ENCODE results near the gene ERP27. TPM values are rescaled to one million over a fixed set of nuclear protein-coding genes. Genes with fewer than 3 reads are reported as not detected.
A peak's percentile ranks its signal among the peaks of the same experiment; 100 is the strongest.

Gene ERP27
- total and polyA plus RNA-seq, 2 donors (not counting 3 experiments of a cell fraction or from before 2014, with no cell fraction given): 0.70 to 0.88 TPM

DNA sequence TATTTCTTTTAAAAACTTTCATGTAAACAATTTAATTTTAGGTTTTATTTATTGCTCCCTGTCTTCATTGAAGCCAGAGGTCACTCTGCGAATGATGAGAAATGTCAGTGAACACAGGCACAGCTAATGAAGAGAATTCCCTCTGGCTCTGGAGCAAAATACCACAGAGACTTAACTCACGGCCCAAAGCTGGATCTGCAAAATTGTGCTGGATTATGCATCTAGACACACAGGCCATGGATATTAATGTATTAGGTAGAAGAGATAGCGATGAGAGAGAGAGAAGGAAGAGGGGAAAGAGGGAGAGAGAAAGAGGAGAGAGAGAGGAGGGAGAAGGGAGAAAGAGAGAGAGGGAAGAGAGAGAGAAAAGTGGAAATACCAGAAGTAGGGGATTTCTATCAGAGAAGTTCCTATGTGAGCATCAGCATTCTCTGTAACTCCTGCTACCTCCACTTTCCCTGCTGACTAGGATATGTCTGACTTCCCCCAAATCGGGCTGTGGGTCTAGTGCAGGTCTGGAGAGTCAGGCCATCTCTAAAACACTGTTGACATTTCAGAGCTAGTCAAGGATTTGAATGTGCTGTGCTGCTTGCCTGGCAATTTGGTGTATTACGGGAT, 19.3 kb upstream of the ERP27 start:
- ChIA-PET CTCF (no interaction called here), POLR2A (no interaction called here)
- intact Hi-C loops (cut with micrococcal nuclease): loop anchor here (5.0 to 10.0 kb wide), 2 partner anchors 590 to 703 kb away; partner anchors contain the start of gene ATF7IP
- no peak for FAIRE-seq
- TF ChIP-seq, protein P1, sequence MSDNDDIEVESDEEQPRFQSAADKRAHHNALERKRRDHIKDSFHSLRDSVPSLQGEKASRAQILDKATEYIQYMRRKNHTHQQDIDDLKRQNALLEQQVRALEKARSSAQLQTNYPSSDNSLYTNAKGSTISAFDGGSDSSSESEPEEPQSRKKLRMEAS (IDR thresholded peaks at IDR 0.05; ENCODE audit: insufficient read depth, insufficient read length): no peak
- Histone ChIP-seq H3K9ac (replicated peaks; ENCODE audit: extremely low read depth, insufficient read depth, low read length) (no peak overlapping the region), H3K4me2 (ENCODE audit: insufficient read depth, low read length) (peak overlapping the region; percentile 17), H3K4me1 (ENCODE audit: control insufficient read depth, extremely low read depth, insufficient read depth, low read length) (peaks cover 69% of the 10 kb centered on the region), H3K4me3 (replicated peaks in 1 of 3; ENCODE audit: insufficient read depth in 1 of 3, low read depth in 1 of 3, low read length in 3 of 3) (no peak overlapping the region), H3K27ac (ENCODE audit: insufficient read depth, low read depth, low read length) (peak overlapping the region; percentile 30), H3K9me1 (replicated peaks; ENCODE audit: control insufficient read depth, extremely low read depth, insufficient read depth, low read length) (no peaks in the 10 kb centered on the region), H2AFZ (ENCODE audit: low read depth, low read length) (no peak overlapping the region), H3K36me3 (ENCODE audit: control insufficient read depth in 2 of 2, extremely low read depth in 1 of 2, insufficient read depth in 2 of 2, low read length in 2 of 2) (no peaks in the 10 kb centered on the region), H3K79me2 (ENCODE audit: control insufficient read depth, insufficient read depth, low read length) (peaks cover 86% of the 10 kb centered on the region), H4K20me1 (replicated peaks; ENCODE audit: control insufficient read depth, extremely low read depth, insufficient read depth, low read length) (no peaks in the 10 kb centered on the region), H3K27me3 (ENCODE audit: control insufficient read depth in 2 of 2, insufficient read depth in 2 of 2, low read length in 2 of 2) (no peaks in the 10 kb centered on the region), H3K9me3 (replicated peaks; ENCODE audit: control insufficient read depth, insufficient read depth, low read length) (no peaks in the 10 kb centered on the region)
- BruUV-seq (replicated peaks): no TSS peak
- DNase-seq (ENCODE audit: low read depth, low spot score): no peak
- dilution Hi-C loops (cut with MboI; ENCODE audit: extremely low pct_ligation_motif_present, low sequenced_read_pairs): loop anchor here (10.0 kb wide), 1 partner anchor 123 kb away; no protein-coding TSS in a partner anchor

DNA sequence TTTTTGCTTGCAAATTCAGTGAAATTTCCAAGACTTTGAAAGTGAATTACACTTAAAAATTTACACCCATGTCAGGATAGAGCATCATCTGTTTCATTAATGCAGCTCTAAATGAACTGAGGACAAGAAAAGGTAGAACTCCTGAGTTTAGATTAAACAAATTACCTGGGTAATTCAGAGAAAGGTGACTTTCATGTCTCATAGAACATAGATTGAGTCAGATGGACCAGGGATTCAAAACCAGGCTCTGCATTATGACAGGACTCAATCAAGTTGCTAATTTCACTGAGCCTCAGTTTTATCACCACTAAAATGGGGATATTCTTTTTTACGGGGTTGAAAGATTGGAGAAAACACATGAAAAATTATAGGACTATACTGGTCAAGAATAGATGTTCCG, 18.6 kb upstream of the ERP27 start:
- no peaks in the 10 kb centered on the region for H3K36me3 ChIP-seq (ENCODE audit: control insufficient read depth in 2 of 2, extremely low read depth in 1 of 2, insufficient read depth in 2 of 2, low read length in 2 of 2)
- H3K27me3 ChIP-seq (ENCODE audit: control insufficient read depth in 2 of 2, insufficient read depth in 2 of 2, low read length in 2 of 2): no peaks in the 10 kb centered on the region
- H3K9me1 ChIP-seq (replicated peaks; ENCODE audit: control insufficient read depth, extremely low read depth, insufficient read depth, low read length): no peaks in the 10 kb centered on the region
- peaks cover 66% of the 10 kb centered on the region for H3K4me1 ChIP-seq (ENCODE audit: control insufficient read depth, extremely low read depth, insufficient read depth, low read length)
- H3K4me3 ChIP-seq (replicated peaks in 1 of 3; ENCODE audit: insufficient read depth in 1 of 3, low read depth in 1 of 3, low read length in 3 of 3): no peak overlapping the region
- ChIA-PET POLR2A (no interaction called here), CTCF (no interaction called here)
- dilution Hi-C loops (cut with MboI; ENCODE audit: extremely low pct_ligation_motif_present, low sequenced_read_pairs): loop anchor here (10.0 kb wide), 1 partner anchor 122 kb away; no protein-coding TSS in a partner anchor
- DNase-seq (ENCODE audit: low read depth, low spot score): no peak
- FAIRE-seq: no peak
- no peak overlapping the region for H3K27ac ChIP-seq (ENCODE audit: insufficient read depth, low read depth, low read length)
- no peaks in the 10 kb centered on the region for H3K9me3 ChIP-seq (replicated peaks; ENCODE audit: control insufficient read depth, insufficient read depth, low read length)
- TF ChIP-seq MYC (IDR thresholded peaks at IDR 0.05; ENCODE audit: low read depth, low read length) (no peak), FOS (IDR thresholded peaks at IDR 0.05; ENCODE audit: borderline replicate concordance, insufficient read depth, low read length) (no peak), POLR2A (IDR thresholded peaks at IDR 0.05; ENCODE audit: low read depth, low read length) (no peak), POLR2AphosphoS5 (IDR thresholded peaks at IDR 0.05; ENCODE audit: insufficient read depth, low read depth, low read length) (no peak), EZH2 (IDR thresholded peaks at IDR 0.05; ENCODE audit: borderline replicate concordance, low read depth, low read length, severe bottlenecking) (no peak), JUN (IDR thresholded peaks at IDR 0.05; ENCODE audit: borderline replicate concordance, insufficient read depth, insufficient read length, low read depth) (no peak), GATA2 (IDR thresholded peaks at IDR 0.05; ENCODE audit: insufficient read depth, insufficient read length, low read depth, low read length) (no peak), CTCF (IDR thresholded peaks at IDR 0.05; ENCODE audit: extremely low read depth in 1 of 2, insufficient read depth in 1 of 2, low read depth in 1 of 2, low read length in 2 of 2) (no peak)
- TF ChIP-seq, protein P1 (IDR thresholded peaks at IDR 0.05; ENCODE audit: insufficient read depth, insufficient read length): no peak
- H3K4me2 ChIP-seq (ENCODE audit: insufficient read depth, low read length): no peak overlapping the region
- intact Hi-C loops (cut with micrococcal nuclease): loop anchor here (5.0 to 10.0 kb wide), 2 partner anchors 590 to 702 kb away; partner anchors contain the start of gene ATF7IP
- peaks cover 87% of the 10 kb centered on the region for H3K79me2 ChIP-seq (ENCODE audit: control insufficient read depth, insufficient read depth, low read length)
- H3K9ac ChIP-seq (replicated peaks; ENCODE audit: extremely low read depth, insufficient read depth, low read length): no peak overlapping the region
- no TSS peak for BruUV-seq (replicated peaks)
- H2AFZ ChIP-seq (ENCODE audit: low read depth, low read length): no peak overlapping the region
- no peaks in the 10 kb centered on the region for H4K20me1 ChIP-seq (replicated peaks; ENCODE audit: control insufficient read depth, extremely low read depth, insufficient read depth, low read length)
